Measurements from ENCODE around the gene HPCA.
"Not testable (repeated sequence)": the region's sequence is repeated elsewhere in the genome, so short reads cannot be mapped to it uniquely, and the experiment has no call there.

HPCA gene

GRCh38 chr1:32898056-32898455 lies 11.8 kb downstream of the HPCA start:
- no peaks in the 10 kb centered on the region for H3K36me3 ChIP-seq (replicated peaks)
- peaks cover 6% of the 10 kb centered on the region for H3K4me1 ChIP-seq
- no peaks in the 10 kb centered on the region for H3K27me3 ChIP-seq (ENCODE audit: low read depth)
- no peak overlapping the region for H3K4me3 ChIP-seq
- no peak for DNase-seq (ENCODE audit: low spot score in 2 of 2)
- no peaks in the 10 kb centered on the region for H3K9me3 ChIP-seq
- in situ Hi-C loops (cut with MboI; ENCODE audit: low sequenced_read_pairs), result no loop called here

- in situ Hi-C loops (cut with MboI; ENCODE audit: low sequenced_read_pairs), result no loop called here
- DNase-seq (ENCODE audit: low spot score in 2 of 2), result no peak
- Histone ChIP-seq H3K4me3 (no peak overlapping the region), H3K27me3 (ENCODE audit: low read depth) (no peaks in the 10 kb centered on the region), H3K9me3 (no peaks in the 10 kb centered on the region), H3K36me3 (replicated peaks) (no peaks in the 10 kb centered on the region), H3K4me1 (peaks cover 6% of the 10 kb centered on the region)
Measured at GRCh38 chr1:32898958-32899357, 12.7 kb downstream of the HPCA start.

- H3K27me3 ChIP-seq (ENCODE audit: low read depth), result no peaks in the 10 kb centered on the region
- DNase-seq (ENCODE audit: low spot score in 2 of 2), result peak in 1 of 2 experiments; percentile 36
- in situ Hi-C loops (cut with MboI; ENCODE audit: low sequenced_read_pairs), result no loop called here
Measured at GRCh38 chr1:32899586-32900296, 13.4 kb downstream of the HPCA start.

GRCh38 chr1:32900371-32900955 lies 14.2 kb downstream of the HPCA start:
- Histone ChIP-seq H3K4me1 (peaks cover 6% of the 10 kb centered on the region; the same call in 1 of the 2 replicates), H3K36me3 (replicated peaks) (no peaks in the 10 kb centered on the region), H3K4me3 (peak overlapping the region; percentile 45), H3K9me3 (no peaks in the 10 kb centered on the region), H3K27me3 (ENCODE audit: low read depth) (no peaks in the 10 kb centered on the region)
- DNase-seq (ENCODE audit: low spot score in 2 of 2), result no peak
- in situ Hi-C loops (cut with MboI; ENCODE audit: low sequenced_read_pairs), result no loop called here

More at GRCh38 chr1:32899586-32900296, 13.4 kb downstream of the HPCA start:
- Histone ChIP-seq H3K4me1 (peaks cover 6% of the 10 kb centered on the region; the same call in 1 of the 2 replicates), H3K9me3 (no peaks in the 10 kb centered on the region), H3K36me3 (replicated peaks) (no peaks in the 10 kb centered on the region), H3K4me3 (no peak overlapping the region)

- Histone ChIP-seq H3K4me3 (peak within 1 kb of the TSS; percentile 45), H3K27me3 (ENCODE audit: low read depth) (no peaks in the 10 kb centered on the region), H3K4me1 (peaks cover 6% of the 10 kb centered on the region; the same call in 1 of the 2 replicates), H3K36me3 (replicated peaks) (no peaks in the 10 kb centered on the region), H3K9me3 (no peaks in the 10 kb centered on the region)
- DNase-seq (ENCODE audit: low spot score in 2 of 2), result peak; percentile 19 to 66
- in situ Hi-C loops (cut with MboI; ENCODE audit: low sequenced_read_pairs), result no loop called here
Measured at GRCh38 chr1:32900956-32901822, 14.9 kb downstream of the HPCA start, which contains the start of gene TMEM54. Gene TMEM54 (minus strand): TSS chr1:32901389. CDS start chr1:32901238, 151 bp downstream.

GRCh38 chr1:32901823-32902534 lies 15.7 kb downstream of the HPCA start:
- in situ Hi-C loops (cut with MboI; ENCODE audit: low sequenced_read_pairs), result no loop called here
- no peaks in the 10 kb centered on the region for H3K27me3 ChIP-seq (ENCODE audit: low read depth)

GRCh38 chr1:32902535-32902920 lies 16.2 kb downstream of the HPCA start:
- H3K27me3 ChIP-seq (ENCODE audit: low read depth), result peaks cover under 1% of the 10 kb centered on the region; the same call in 1 of the 2 replicates
- in situ Hi-C loops (cut with MboI; ENCODE audit: low sequenced_read_pairs), result no loop called here

More at GRCh38 chr1:32901823-32902534, 15.7 kb downstream of the HPCA start:
- peaks cover 6% of the 10 kb centered on the region; the same call in 1 of the 2 replicates for H3K4me1 ChIP-seq
- no peak for DNase-seq (ENCODE audit: low spot score in 2 of 2)
- no peaks in the 10 kb centered on the region for H3K36me3 ChIP-seq (replicated peaks)
- H3K9me3 ChIP-seq, result no peaks in the 10 kb centered on the region
- H3K4me3 ChIP-seq, result peak overlapping the region; percentile 42

GRCh38 chr1:32903991-32904785 lies 17.9 kb downstream of the HPCA start:
- Histone ChIP-seq H3K27me3 (ENCODE audit: low read depth) (peaks cover 2% of the 10 kb centered on the region), H3K36me3 (replicated peaks) (no peaks in the 10 kb centered on the region), H3K4me1 (peaks cover 6% of the 10 kb centered on the region; the same call in 1 of the 2 replicates), H3K9me3 (no peaks in the 10 kb centered on the region), H3K4me3 (no peak overlapping the region)
- in situ Hi-C loops (cut with MboI; ENCODE audit: low sequenced_read_pairs), result no loop called here
- DNase-seq (ENCODE audit: low spot score in 2 of 2), result no peak

More at GRCh38 chr1:32902535-32902920, 16.2 kb downstream of the HPCA start:
- Histone ChIP-seq H3K4me1 (peaks cover 6% of the 10 kb centered on the region; the same call in 1 of the 2 replicates), H3K36me3 (replicated peaks) (no peaks in the 10 kb centered on the region), H3K9me3 (no peaks in the 10 kb centered on the region), H3K4me3 (no peak overlapping the region)
- no peak for DNase-seq (ENCODE audit: low spot score in 2 of 2)

GRCh38 chr1:32904797-32905196 lies 18.5 kb downstream of the HPCA start:
- peaks cover 6% of the 10 kb centered on the region; the same call in 1 of the 2 replicates for H3K4me1 ChIP-seq
- H3K27me3 ChIP-seq (ENCODE audit: low read depth), result peaks cover 2% of the 10 kb centered on the region
- H3K9me3 ChIP-seq, result no peaks in the 10 kb centered on the region
- H3K36me3 ChIP-seq (replicated peaks), result no peaks in the 10 kb centered on the region
- in situ Hi-C loops (cut with MboI; ENCODE audit: low sequenced_read_pairs), result no loop called here
- no peak for DNase-seq (ENCODE audit: low spot score in 2 of 2)
- no peak overlapping the region for H3K4me3 ChIP-seq

GRCh38 chr1:32905588-32905987 lies 19.3 kb downstream of the HPCA start:
- DNase-seq (ENCODE audit: low spot score in 2 of 2); in situ Hi-C loops (cut with MboI; ENCODE audit: low sequenced_read_pairs); H3K4me3 ChIP-seq: not testable (repeated sequence)

GRCh38 chr1:32906654-32907053 lies 20.4 kb downstream of the HPCA start:
- H3K27me3 ChIP-seq (ENCODE audit: low read depth), result peaks cover 2% of the 10 kb centered on the region
- no peak for DNase-seq (ENCODE audit: low spot score in 2 of 2)
- no peak overlapping the region for H3K4me3 ChIP-seq
- no peaks in the 10 kb centered on the region for H3K36me3 ChIP-seq (replicated peaks)
- in situ Hi-C loops (cut with MboI; ENCODE audit: low sequenced_read_pairs), result no loop called here
- H3K9me3 ChIP-seq, result no peaks in the 10 kb centered on the region
- H3K4me1 ChIP-seq, result 0 out of 2 replicates have a peak, but pooled peaks cover under 1% of the 10 kb centered on the region

More at GRCh38 chr1:32905588-32905987, 19.3 kb downstream of the HPCA start:
- not testable (repeated sequence) for H3K27me3 ChIP-seq (ENCODE audit: low read depth); H3K4me1 ChIP-seq; H3K36me3 ChIP-seq (replicated peaks); H3K9me3 ChIP-seq

- Histone ChIP-seq H3K4me1 (no peaks in the 10 kb centered on the region), H3K4me3 (no peak overlapping the region), H3K9me3 (no peaks in the 10 kb centered on the region), H3K27me3 (ENCODE audit: low read depth) (peaks cover 2% of the 10 kb centered on the region), H3K36me3 (replicated peaks) (no peaks in the 10 kb centered on the region)
- in situ Hi-C loops (cut with MboI; ENCODE audit: low sequenced_read_pairs), result no loop called here
- no peak for DNase-seq (ENCODE audit: low spot score in 2 of 2)
Measured at GRCh38 chr1:32907435-32907834, 21.1 kb downstream of the HPCA start.
